ENCODE data around the gene DAPL1.

DAPL1 gene
- total RNA-seq = 0 reads per million in 4 experiments

DNA sequence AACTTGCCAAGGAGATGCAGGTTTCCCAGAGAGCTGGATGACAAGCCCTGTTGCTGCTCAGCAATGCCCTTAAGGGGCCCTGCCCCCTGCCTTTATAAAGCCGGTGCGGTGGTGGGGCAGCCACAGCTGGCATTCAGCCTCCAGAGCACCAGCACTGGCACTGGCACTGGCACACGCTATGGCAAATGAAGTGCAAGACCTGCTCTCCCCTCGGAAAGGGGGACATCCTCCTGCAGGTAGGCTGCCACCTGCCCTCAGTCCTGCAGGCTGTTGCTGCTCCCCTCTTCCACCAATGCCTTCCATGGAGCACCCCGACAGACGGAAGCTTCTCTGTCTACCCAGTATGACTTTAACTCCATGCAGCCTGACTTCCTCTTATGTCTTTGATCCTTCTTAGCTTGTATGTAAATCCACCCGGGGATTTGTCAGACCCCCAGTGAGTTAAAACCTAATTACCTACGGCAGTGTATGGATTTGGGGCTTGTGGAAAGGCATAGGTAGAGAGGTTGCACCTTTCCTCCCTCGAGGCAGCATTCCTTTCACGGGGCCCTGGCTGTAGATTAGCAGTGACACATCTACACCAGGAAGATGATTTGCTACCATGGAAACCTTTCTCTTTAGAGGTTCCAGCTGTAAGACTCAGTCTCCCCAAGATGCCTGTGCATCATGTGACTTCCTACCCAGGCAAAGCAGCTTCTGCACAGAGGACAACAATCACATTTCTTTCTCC is at the start of gene DAPL1:
DAPL1 (plus strand) TSS at position 123 of the 730 bp plus-strand sequence; CDS start at position 179, 56 bp downstream.
- DNase-seq = no peak

GRCh38 chr2:158745866-158746382 is 49.2 kb upstream of the DAPL1 start:
- no peak for DNase-seq

GRCh38 chr2:158746488-158746887 is 48.6 kb upstream of the DAPL1 start:
- DNase-seq = no peak

- no peak for DNase-seq
Observed at GRCh38 chr2:158747281-158747680, 47.8 kb upstream of the DAPL1 start.

DNA sequence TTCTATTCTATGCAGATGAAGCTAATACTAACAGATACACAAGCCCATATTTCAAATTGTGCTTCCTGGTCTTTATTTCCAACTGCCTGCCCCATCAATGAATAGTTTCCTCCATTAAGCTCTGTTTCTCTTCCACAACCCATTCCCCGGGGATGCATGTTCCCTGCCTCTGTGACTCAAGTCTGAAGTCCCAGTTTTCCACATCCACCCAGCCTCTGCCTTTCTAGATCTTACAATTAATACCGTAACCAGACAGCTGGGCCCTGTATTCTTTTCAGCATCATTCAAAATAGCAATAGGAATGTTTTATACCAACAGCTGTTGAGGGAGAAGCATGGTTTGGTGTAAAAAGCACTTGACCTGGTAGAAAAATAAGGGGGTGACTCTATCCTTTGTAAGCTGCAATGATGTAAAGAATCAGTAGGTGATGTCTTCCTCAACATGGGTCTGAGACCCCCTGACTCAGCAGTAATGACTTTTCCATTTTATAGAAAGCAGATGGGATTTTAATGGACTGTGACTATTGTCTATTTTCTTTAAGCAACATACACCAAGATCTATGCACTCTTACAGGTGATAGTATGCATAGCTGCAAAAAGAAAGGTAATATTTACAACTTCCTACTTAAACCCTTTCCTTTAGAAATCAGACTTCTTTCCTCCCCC is 46.1 kb upstream of the DAPL1 start:
- no peak for DNase-seq

GRCh38 chr2:158750458-158751125 is 44.5 kb upstream of the DAPL1 start:
- no peak for DNase-seq

GRCh38 chr2:158753641-158754611 is 41.2 kb upstream of the DAPL1 start:
- DNase-seq = no peak

GRCh38 chr2:158755310-158756087 is 39.6 kb upstream of the DAPL1 start:
- DNase-seq = no peak

DNA sequence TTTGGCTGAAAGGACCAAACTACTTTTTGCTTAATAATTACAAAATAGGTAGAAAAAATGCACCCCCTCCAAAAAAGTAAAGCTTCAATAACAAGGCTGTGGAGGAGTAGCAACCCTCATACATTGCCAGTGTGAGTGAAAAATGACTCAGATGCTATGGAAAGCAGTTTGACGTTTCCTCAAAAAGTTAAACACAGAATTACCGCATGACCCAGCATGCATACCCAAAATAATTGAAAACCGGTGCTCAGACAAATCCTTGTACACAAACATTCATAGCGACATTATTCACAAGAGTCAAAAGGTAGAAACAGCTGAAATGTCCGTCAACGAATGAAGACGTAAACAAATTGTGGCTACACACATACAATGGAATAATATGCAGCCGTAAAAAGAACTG is 38.8 kb upstream of the DAPL1 start:
- DNase-seq = no peak

DNA sequence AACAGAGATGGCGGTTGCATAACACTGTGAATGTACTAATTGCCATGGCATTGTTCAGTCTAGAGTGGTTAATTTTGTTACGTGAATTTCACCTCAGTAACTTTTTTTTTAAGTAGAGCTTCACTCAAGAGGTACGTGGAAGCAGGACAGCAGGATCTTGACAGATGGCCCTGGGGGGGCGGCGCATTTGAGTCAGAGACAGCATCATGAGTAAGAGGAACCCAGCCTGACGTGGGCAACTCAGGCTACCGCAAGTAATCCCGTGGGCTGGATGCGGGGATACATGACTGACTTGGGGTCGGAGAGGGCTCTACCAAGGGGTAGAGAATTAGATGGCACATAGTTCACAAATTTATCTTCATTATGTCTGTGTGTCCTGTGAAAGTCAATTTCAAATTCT is 38.1 kb upstream of the DAPL1 start:
- no peak for DNase-seq

DNA sequence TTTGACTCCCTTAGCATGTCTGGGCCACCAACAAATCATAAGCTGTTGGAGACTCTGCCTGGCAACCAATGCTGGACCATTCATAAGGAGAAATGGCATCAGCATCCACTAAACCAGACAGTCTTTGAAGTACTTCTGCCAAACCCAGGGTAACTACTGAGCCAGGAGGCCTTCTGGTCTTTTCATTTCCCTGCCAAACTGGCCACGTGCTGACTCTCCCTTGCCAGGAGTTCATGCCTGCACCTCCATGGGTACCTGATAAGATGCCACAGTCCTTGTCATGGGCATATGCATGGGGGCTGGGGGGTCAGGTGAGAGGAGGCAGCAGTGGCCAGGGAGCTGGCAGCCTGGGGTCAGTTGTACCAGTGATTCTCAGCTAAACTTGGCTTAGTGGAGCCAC is 34.2 kb upstream of the DAPL1 start:
- no peak for DNase-seq

DNA sequence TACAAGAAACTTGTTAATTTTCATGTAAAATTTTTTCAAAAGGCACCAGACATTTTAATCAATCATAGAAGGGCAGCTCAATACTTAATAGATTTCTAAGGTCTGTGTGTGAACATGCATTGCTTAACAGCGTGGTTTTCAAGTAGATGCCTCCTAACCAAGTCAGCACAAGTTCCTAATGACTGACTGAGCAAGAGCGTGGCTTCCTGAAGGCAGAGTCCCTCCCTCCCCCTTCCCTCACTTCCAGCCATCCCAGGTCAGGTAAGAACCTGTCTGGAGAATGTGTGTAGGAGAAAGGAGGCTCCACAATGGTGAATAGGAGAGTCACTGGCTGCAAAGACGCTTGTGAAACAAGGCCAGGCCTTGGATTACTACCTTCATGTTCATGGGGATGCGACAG is 33.5 kb upstream of the DAPL1 start:
- no peak for DNase-seq

GRCh38 chr2:158762336-158762735 is 32.8 kb upstream of the DAPL1 start:
- DNase-seq = no peak

- no peak for DNase-seq
Observed at GRCh38 chr2:158766524-158766923, 28.6 kb upstream of the DAPL1 start.

DNA sequence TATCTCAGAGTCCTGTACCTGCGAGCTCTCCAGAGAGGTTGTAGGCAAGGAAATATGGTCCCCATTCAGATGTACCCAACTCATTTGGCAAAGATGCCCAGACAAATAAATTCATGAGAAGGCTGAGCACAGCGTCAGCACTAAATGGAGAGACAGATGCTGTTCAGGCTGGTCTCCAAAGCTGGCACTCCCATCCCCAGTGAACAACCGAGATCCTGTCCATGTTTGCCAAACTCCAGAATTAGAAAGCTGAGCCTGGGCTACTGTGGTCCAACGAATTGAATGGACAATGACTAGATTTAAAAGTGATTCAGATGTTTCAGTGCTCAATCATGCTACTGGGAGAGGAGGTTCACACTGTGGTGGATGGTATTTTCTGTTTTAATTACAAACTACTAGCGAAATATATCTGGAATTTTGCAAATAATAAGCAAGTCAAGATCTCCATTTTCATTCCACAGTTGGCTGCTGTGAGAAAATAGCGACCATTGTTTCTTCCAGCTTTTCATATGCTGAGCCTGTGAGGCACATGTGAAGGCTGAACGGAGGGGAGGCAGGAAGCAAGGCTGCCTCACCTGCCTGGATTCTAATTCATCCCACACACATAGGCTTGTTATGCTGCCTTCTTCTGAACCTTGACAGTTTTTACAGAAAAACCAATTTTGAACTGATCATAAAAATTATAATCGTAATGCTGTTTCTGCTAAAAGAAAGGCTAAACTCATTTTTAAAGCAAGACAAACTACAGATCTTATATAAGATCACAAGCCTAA is 22.6 kb upstream of the DAPL1 start:
- no peak for DNase-seq

DNA sequence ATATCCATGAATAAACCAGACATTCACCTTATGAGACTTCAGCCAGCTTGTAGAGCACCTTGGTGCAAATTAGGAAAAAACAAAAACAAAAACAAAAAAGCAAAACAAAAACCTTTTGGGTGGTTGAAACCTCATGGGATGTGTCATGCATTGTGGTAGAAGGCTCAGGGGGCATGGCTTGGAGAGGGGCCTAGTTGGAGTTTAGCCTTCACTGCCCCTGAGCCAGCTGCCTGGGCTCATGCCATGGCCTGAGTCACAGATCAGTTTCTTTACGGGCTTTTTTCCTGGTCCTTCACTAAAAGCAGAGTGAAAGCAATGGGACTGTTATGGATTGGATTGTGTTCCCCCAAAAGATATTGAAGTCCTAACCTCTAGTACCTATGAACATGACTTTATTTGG is 22.0 kb upstream of the DAPL1 start:
- DNase-seq = no peak

- no peak for DNase-seq
Observed at GRCh38 chr2:158774681-158775080, 20.4 kb upstream of the DAPL1 start.

- DNase-seq = no peak
Observed at GRCh38 chr2:158775273-158776027, 19.7 kb upstream of the DAPL1 start.

- no peak for DNase-seq
Observed at GRCh38 chr2:158776231-158776630, 18.9 kb upstream of the DAPL1 start.

- DNase-seq = no peak
Observed at GRCh38 chr2:158777077-158777476, 18.0 kb upstream of the DAPL1 start.
